GM19468 (cell line): ENCODE data around the gene NEBL.
"Not testable (repeated sequence)": the region's sequence is repeated elsewhere in the genome, so short reads cannot be mapped to it uniquely, and the experiment has no call there.

ENCODE experiments used
- ATAC-seq: cut with Tn5 transposase; IDR thresholded peaks from one replicate; pipeline ENCODE4 v1.9.1; 2021; ENCODE audit warnings: mild to moderate bottlenecking, moderate library complexity, moderate number of reproducible peaks; ENCODE audit not compliant: unreplicated experiment; ENCODE audit errors: extremely low read depth

Gene NEBL, protein sequence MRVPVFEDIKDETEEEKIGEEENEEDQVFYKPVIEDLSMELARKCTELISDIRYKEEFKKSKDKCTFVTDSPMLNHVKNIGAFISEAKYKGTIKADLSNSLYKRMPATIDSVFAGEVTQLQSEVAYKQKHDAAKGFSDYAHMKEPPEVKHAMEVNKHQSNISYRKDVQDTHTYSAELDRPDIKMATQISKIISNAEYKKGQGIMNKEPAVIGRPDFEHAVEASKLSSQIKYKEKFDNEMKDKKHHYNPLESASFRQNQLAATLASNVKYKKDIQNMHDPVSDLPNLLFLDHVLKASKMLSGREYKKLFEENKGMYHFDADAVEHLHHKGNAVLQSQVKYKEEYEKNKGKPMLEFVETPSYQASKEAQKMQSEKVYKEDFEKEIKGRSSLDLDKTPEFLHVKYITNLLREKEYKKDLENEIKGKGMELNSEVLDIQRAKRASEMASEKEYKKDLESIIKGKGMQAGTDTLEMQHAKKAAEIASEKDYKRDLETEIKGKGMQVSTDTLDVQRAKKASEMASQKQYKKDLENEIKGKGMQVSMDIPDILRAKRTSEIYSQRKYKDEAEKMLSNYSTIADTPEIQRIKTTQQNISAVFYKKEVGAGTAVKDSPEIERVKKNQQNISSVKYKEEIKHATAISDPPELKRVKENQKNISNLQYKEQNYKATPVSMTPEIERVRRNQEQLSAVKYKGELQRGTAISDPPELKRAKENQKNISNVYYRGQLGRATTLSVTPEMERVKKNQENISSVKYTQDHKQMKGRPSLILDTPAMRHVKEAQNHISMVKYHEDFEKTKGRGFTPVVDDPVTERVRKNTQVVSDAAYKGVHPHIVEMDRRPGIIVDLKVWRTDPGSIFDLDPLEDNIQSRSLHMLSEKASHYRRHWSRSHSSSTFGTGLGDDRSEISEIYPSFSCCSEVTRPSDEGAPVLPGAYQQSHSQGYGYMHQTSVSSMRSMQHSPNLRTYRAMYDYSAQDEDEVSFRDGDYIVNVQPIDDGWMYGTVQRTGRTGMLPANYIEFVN

DNA sequence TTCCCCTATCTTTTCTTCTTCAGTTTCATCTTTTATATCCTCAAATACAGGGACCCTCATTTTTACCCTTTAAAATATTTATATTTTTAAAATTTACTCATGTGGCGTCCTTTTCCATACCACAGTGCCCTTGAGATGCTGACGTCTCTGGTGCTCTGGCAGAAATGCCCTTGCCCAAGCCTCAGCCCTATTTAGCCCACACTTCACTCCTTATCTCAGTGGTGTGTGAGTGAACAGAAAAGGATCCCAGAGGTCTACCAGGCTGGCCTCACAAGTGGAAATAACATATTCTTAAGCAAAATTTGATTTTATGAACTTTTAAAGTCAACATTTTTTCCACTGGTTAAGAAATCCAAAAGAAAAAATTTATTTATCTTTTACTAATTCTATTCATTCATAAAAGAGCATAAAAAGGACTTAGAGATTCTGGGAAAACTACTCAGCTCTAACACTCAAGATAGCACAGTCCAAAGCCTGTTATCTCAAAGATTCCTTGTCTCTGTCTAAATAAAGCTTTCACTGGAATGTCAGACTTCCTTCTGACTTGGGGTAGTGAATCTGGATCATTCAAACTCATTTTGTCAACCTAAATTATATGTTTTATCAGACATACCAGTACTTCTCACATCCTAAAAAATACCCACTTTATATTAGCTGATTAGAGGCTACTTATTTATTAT lies at the start of gene NEBL:
NEBL (minus strand) TSS at position 166 of the 680 bp plus-strand sequence; CDS start at position 60, 106 bp downstream.
- ATAC-seq, result no peak

DNA sequence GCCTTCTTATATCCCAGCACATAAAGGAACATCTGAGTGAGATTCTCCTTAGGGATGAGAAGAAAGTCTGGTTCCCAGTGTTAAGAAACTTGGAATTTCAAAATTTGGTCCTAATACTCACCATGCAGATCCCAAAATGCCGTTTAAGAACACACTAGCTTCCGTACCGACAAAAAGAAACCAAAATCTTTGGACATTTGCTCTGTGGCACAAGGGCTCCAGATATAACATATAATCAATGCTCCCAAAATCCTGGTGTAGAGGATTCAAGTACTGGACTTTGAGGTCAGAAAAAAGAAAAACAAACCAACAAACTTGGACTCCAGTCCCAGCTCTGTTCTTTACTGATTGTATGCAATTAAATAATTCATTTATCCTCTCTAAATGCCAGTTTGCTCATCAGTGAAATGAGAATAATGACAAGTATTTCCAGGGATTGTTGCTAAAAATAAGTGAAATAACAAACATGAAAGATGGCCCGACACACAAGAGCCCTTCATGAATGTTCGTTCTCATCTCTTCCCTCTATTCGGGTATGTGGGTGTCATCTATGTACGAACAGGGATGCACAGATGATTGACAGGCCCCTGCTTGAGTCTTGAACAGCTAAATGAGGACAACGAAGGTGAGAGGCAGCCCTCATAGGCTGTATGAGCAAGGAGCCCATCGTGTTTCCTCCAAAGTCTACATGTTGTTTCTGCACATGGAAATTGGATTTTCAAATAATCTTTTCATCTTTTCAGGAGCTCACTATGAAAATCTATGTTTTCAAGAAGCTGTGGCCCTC lies 48.6 kb upstream of the NEBL start:
- no peak for ATAC-seq

GRCh38 chr10:20944789-20945502 lies 47.8 kb upstream of the NEBL start:
- no peak for ATAC-seq

GRCh38 chr10:20939414-20939813 lies 42.3 kb upstream of the NEBL start:
- ATAC-seq, result not testable (repeated sequence)

GRCh38 chr10:20936396-20936795 lies 39.3 kb upstream of the NEBL start:
- ATAC-seq, result no peak

DNA sequence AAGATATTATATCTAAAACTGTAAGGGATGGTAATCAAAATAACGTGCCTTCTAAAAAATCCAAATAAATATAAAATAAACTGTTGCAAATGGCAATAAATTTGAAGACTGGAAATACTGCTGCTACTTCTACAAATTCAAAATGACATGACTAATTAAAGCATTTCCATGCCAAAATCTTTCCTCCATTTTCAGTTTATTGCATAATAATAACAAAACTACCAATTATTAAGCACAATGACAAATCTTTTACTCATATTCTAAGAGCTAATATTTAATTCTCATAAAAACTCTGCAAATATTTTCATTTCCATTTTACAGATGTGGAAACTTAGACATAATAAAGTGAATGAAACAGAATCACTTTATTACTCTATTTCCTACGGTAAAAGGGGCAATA lies 38.8 kb upstream of the NEBL start:
- no peak for ATAC-seq

GRCh38 chr10:20935301-20935700 lies 38.2 kb upstream of the NEBL start:
- no peak for ATAC-seq

DNA sequence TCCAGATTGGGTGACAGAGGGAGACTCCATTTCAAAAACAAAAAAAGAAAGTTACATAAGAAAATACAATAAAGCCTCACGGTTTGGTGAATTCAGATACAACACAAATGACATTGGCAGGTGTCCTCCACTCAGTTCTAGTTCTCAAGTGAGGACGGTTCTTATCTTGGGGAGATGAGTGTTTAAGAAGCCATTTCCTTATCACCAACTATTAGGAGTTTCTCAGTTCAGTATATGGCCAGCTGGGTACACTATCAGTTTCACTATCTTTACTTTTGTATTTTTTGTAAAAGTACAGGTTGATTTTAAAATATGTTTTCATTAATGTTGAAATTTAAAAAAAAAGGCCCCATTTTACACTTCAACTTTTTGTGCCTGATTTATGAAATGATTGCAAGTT lies 36.6 kb upstream of the NEBL start:
- no peak for ATAC-seq

GRCh38 chr10:20932606-20933126 lies 35.6 kb upstream of the NEBL start:
- ATAC-seq, result no peak

GRCh38 chr10:20931156-20931795 lies 34.2 kb upstream of the NEBL start:
- ATAC-seq, result no peak

- ATAC-seq, result no peak
Observed at GRCh38 chr10:20927456-20927855, 30.3 kb upstream of the NEBL start.

GRCh38 chr10:20922451-20922850 lies 25.3 kb upstream of the NEBL start:
- ATAC-seq, result no peak

- no peak for ATAC-seq
Observed at GRCh38 chr10:20922033-20922432, 24.9 kb upstream of the NEBL start.

GRCh38 chr10:20920061-20920460 lies 22.9 kb upstream of the NEBL start:
- no peak for ATAC-seq

DNA sequence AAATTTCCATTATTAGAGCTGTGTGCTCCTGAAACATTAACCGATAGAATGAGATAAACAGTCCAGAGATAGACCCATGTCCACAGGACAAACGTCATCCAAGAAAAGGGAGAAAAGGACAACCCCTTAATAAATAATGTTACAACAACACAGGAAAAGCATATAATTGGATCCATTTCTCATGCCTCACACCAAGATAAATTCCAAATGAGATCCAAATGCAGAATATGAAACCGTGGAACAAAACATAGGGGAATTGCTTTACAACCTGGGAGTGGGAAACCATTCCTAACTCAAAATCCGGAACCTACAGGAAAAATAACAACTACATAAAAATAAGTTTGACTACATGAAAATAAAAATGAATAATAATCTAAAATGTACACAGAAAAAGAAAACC lies 22.4 kb upstream of the NEBL start:
- no peak for ATAC-seq

GRCh38 chr10:20916976-20917375 lies 19.9 kb upstream of the NEBL start:
- no peak for ATAC-seq

GRCh38 chr10:20912969-20913368 lies 15.9 kb upstream of the NEBL start:
- ATAC-seq, result no peak

DNA sequence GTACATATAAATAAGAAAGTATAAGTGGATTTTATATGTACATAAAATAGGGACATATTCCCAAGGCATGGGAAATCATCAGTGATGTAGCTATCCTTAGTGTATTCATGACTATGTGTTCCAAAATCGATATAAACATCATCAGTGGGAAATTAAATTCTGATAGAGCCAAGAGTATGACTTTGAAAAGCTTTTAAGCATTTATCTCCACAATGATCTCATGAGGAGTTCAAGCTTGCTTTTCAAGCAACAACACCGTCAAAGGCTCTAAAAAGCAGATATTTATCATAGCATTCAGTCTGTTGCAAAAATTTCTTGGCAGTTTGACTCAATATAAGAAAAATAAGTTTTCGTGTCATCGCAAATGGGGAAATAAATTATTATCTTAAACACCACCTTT lies 14.5 kb upstream of the NEBL start:
- ATAC-seq, result no peak
